ENCODE data around the gene STMN1.

GRCh38 chr1:25903986-25904385 is 2.2 kb downstream of the STMN1 start:
- TF ChIP-seq POLR2A (IDR thresholded peaks at IDR 0.05; ENCODE audit: low read depth, low read length): no peak
- TF ChIP-seq POLR2AphosphoS5 (IDR thresholded peaks at IDR 0.05; ENCODE audit: low read depth, low read length): no peak

Measured in GM12892 (cell line).